GM12878 (cell line): Measurements from ENCODE around the gene ATCAY. TPM values are rescaled to one million over a fixed set of nuclear protein-coding genes. Genes with fewer than 3 reads are reported as not detected.
"Not testable (repeated sequence)": the region's sequence is repeated elsewhere in the genome, so short reads cannot be mapped to it uniquely, and the experiment has no call there.

ENCODE experiments used
- ATAC-seq: fragments of 200-7000 bp; cut with Tn5 transposase; 3 replicates; pipeline ENCODE4 v1.9.1; 2020; ENCODE audit warnings: mild to moderate bottlenecking, moderate library complexity
- BruUV-seq: library from RNA; stranded (reverse); fragments of 400-500 nt; replicated peaks from 2 replicates; lab custom pipeline; 2021; lab: Mats Ljungman, UMichigan
- CTCF ChIA-PET: fragments of 300-600 bp; sonication (Branson Sonifier 250); formaldehyde crosslinking; extraction: SDS; loops from one replicate; lab custom pipeline; 2021; ENCODE audit warnings: inconsistent platforms; lab: Yijun Ruan, JAX
- POLR2A ChIA-PET: fragments of 350-600 bp; formaldehyde crosslinking; extraction: SDS; loops from one replicate; lab custom pipeline; 2021; ENCODE audit warnings: inconsistent platforms; lab: Charles Lee
- RAD21 ChIA-PET: fragments of 300-600 bp; sonication (Branson Sonifier 250); formaldehyde crosslinking; loops from one replicate; lab custom pipeline; 2023; ENCODE audit warnings: antibody characterized with exemption; ENCODE audit not compliant: unreplicated experiment; lab: Charles Lee
- SMC1A ChIA-PET: fragments of 300-600 bp; sonication (Branson Sonifier 250); formaldehyde crosslinking; loops from one replicate; lab custom pipeline; 2023; ENCODE audit not compliant: unreplicated experiment, uncharacterized antibody; lab: Charles Lee
- DNase-seq: peaks from one replicate; pipeline ENCODE4 v3.0.0-alpha.2; 2011; ENCODE audit warnings: low read depth, low spot score
- FAIRE-seq: peaks from 3 replicates; lab custom pipeline; 2011; peaks lifted over from hg19 to GRCh38; lab: Jason Lieb, UNC
- H2AFZ ChIP-seq: 2 replicates; pipeline ENCODE4 v1.6.0; 2011; ENCODE audit warnings: low read depth, low read length, control low read depth; ENCODE audit not compliant: control insufficient read depth
- H3K27ac ChIP-seq: 2 replicates; pipeline ENCODE4 v1.5.1; 2011; ENCODE audit warnings: control low read depth; ENCODE audit not compliant: control insufficient read depth, insufficient read depth
- H3K27me3 ChIP-seq, 2 experiments: replicated peaks in 1 of 2; 2 replicates each; pipeline versions ENCODE4 v1.6.0 to v1.6.1; 2011; ENCODE audit warnings: low read length in 1 of 2; ENCODE audit not compliant: control insufficient read depth in 2 of 2, insufficient read depth in 2 of 2
- H3K36me3 ChIP-seq, 2 experiments: 2 replicates each; pipeline ENCODE4 v1.5.1; 2011; ENCODE audit warnings: low read length in 1 of 2; ENCODE audit not compliant: control insufficient read depth in 2 of 2, insufficient read depth in 2 of 2
- H3K4me1 ChIP-seq: 2 replicates; pipeline ENCODE4 v1.6.1; 2011; ENCODE audit warnings: mild to moderate bottlenecking, low read length, moderate library complexity, mixed read lengths; ENCODE audit not compliant: control insufficient read depth, insufficient read depth
- H3K4me2 ChIP-seq: 2 replicates; pipeline ENCODE4 v1.6.0; 2011; ENCODE audit warnings: control low read depth; ENCODE audit not compliant: control insufficient read depth, insufficient read depth
- H3K4me3 ChIP-seq: fragments of 200-600 bp; sonication (generic); 2 replicates; pipeline ENCODE4 v1.5.1; 2016
- H3K79me2 ChIP-seq: 2 replicates; pipeline ENCODE4 v1.6.0; 2011; ENCODE audit warnings: low read length; ENCODE audit not compliant: control insufficient read depth, insufficient read depth
- H3K9ac ChIP-seq: 2 replicates; pipeline ENCODE4 v1.8.0; 2011; ENCODE audit warnings: low read length, control low read depth, mixed read lengths; ENCODE audit not compliant: control insufficient read depth, insufficient read depth
- H3K9me3 ChIP-seq: replicated peaks from 3 replicates; pipeline ENCODE4 v1.5.1; 2011; ENCODE audit warnings: mild to moderate bottlenecking, low read length; ENCODE audit not compliant: control insufficient read depth, insufficient read depth
- H4K20me1 ChIP-seq: 2 replicates; pipeline ENCODE4 v1.6.0; 2011; ENCODE audit not compliant: control insufficient read depth, insufficient read depth
- SMARCA5 ChIP-seq: fragments of 450-650 bp; IDR thresholded peaks from 2 replicates; pipeline ENCODE4 v1.6.1; 2017; ENCODE audit warnings: mild to moderate bottlenecking
- SP1 ChIP-seq: IDR thresholded peaks from one replicate; pipeline ENCODE4 v1.6.1; 2011; ENCODE audit warnings: low read depth, low read length
- WGBS: methylation state at CpG from one replicate; pipeline ENCODE4 v1.1.6; 2016; ENCODE audit warnings: low lambda C conversion rate; ENCODE audit not compliant: insufficient replicate concordance, insufficient coverage; ENCODE audit errors: missing lambda C conversion rate; 5-methylcytosine and 5-hydroxymethylcytosine counted together
- in situ Hi-C: fragments of 300-500 bp; cut with MboI; formaldehyde crosslinking; loops from 9 replicates; pipeline ENCODE4 v1.14.3; 2018; ENCODE audit warnings: mixed read lengths
- intact Hi-C: fragments of 100-400 bp; cut with micrococcal nuclease; formaldehyde crosslinking; loops from one replicate; pipeline ENCODE4 v1.14.2; 2022; ENCODE audit not compliant: unreplicated experiment
- polyA plus RNA-seq, 11 experiments: library from polyadenylated mRNA; depleted of rRNA in 4 of 11; unstranded in 6 of 11; stranded (reverse) in 5 of 11; fragments of >200 nt; fragmentation: Nextera tagmentation in 4 of 11; fragmentation: Illumina TruSeq in 1 of 11; extraction: Ambion mirVana in 4 of 11; extraction: Trizol in 1 of 11; gene quantifications; 1 replicate in 1 of 11; 2 replicates in 10 of 11; pipeline versions ENCODE4 v1.2.1 to v1.2.3, GENCODE V29; 2011 to 2016; ENCODE audit warnings: inconsistent platforms in 2 of 11, missing spikeins in 2 of 11, low read depth in 1 of 11
- total RNA-seq, 4 experiments: library from RNA; depleted of rRNA in 3 of 4; stranded (reverse); fragments of >200 nt in 3 of 4; fragmentation: Illumina TruSeq in 1 of 4; extraction: Trizol in 1 of 4; gene quantifications; 2 replicates each; pipeline versions ENCODE4 v1.2.1 to v1.2.3, GENCODE V29; 2013 to 2021

ATCAY gene
- total and polyA plus RNA-seq, 10 of the 15 experiments (the other 5 are each of a cell fraction or from before 2014, with no cell fraction given): under 0.01 to 0.04 (median 0.02) TPM; not detected in 4

- no peak overlapping the region for H3K4me2 ChIP-seq
- no peak overlapping the region for H2AFZ ChIP-seq
- no peaks in the 10 kb centered on the region for H3K4me1 ChIP-seq
- ChIA-PET SMC1A (no interaction called here), CTCF (no interaction called here), RAD21 (no interaction called here), POLR2A (no interaction called here)
- H3K9me3 ChIP-seq: no peaks in the 10 kb centered on the region
- 3% methylated on average over 2 of the region's 2 CpGs for WGBS
- no peaks in the 10 kb centered on the region for H3K79me2 ChIP-seq
- no peak overlapping the region for H3K9ac ChIP-seq
- no peak overlapping the region for H3K4me3 ChIP-seq
- DNase-seq (no peak), ATAC-seq (no peak), FAIRE-seq (no peak)
- intact Hi-C loops: no loop called here
- no peaks in the 10 kb centered on the region; a peak in 1 of 4 replicates for H3K27me3 ChIP-seq
- H3K36me3 ChIP-seq: no peaks in the 10 kb centered on the region
- in situ Hi-C loops: no loop called here
- TF ChIP-seq SMARCA5 (no peak), SP1 (no peak)
- no peaks in the 10 kb centered on the region for H4K20me1 ChIP-seq
- H3K27ac ChIP-seq: no peak overlapping the region
- no TSS peak for BruUV-seq
Measured at GRCh38 chr19:3945838-3946237, 65.4 kb downstream of the ATCAY start.

- FAIRE-seq: not testable (repeated sequence)
Measured at GRCh38 chr19:3947316-3947933, 66.9 kb downstream of the ATCAY start.

More at GRCh38 chr19:3947316-3947933, 66.9 kb downstream of the ATCAY start:
- H3K27me3 ChIP-seq, H2AFZ ChIP-seq, SMC1A ChIA-PET, RAD21 ChIA-PET, BruUV-seq, H3K79me2 ChIP-seq, in situ Hi-C loops, H3K36me3 ChIP-seq, H3K9me3 ChIP-seq, intact Hi-C loops, H3K4me3 ChIP-seq, H3K4me2 ChIP-seq, H3K9ac ChIP-seq, H3K27ac ChIP-seq, DNase-seq, ATAC-seq, H3K4me1 ChIP-seq, H4K20me1 ChIP-seq, CTCF ChIA-PET, POLR2A ChIA-PET: not testable (repeated sequence)
- WGBS: 82% methylated on average over 15 of the region's 15 CpGs
